ENCODE results near the gene NFE2L3. TPM values are rescaled to one million over a fixed set of nuclear protein-coding genes. Genes with fewer than 3 reads are reported as not detected.
"Not testable (repeated sequence)": the region's sequence is repeated elsewhere in the genome, so short reads cannot be mapped to it uniquely, and the experiment has no call there.

The NFE2L3 gene
- total and polyA plus RNA-seq, 2 experiments from 2014 or later = 6.5 to 10.0 TPM

DNA sequence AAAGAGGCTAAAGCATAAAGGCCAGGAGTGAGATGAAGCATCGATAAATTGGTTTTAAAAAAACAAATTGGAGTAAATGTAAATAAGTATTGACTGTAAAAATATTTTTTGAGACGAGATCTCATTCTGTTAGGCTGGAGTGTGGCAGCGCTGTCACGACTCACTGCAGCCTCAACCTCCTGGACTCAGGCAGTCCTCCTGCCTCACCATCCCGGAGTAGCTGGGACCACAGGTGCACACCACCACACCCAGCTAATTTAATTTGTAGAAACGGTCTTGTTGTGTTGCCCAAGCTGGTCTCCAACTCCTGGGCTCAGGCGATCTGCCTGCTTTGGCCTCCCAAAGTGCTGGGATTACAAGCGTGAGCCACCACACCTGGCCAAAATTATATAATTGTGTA is 30.7 kb downstream of the NFE2L3 start:
- H3K9me3 ChIP-seq (ENCODE audit: low read depth) = no peaks in the 10 kb centered on the region
- no peaks in the 10 kb centered on the region for H3K27me3 ChIP-seq
- H3K79me2 ChIP-seq = no peaks in the 10 kb centered on the region
- no peak overlapping the region for H3K27ac ChIP-seq
- no peak for DNase-seq (ENCODE audit: low spot score)
- TF ChIP-seq, protein P1, sequence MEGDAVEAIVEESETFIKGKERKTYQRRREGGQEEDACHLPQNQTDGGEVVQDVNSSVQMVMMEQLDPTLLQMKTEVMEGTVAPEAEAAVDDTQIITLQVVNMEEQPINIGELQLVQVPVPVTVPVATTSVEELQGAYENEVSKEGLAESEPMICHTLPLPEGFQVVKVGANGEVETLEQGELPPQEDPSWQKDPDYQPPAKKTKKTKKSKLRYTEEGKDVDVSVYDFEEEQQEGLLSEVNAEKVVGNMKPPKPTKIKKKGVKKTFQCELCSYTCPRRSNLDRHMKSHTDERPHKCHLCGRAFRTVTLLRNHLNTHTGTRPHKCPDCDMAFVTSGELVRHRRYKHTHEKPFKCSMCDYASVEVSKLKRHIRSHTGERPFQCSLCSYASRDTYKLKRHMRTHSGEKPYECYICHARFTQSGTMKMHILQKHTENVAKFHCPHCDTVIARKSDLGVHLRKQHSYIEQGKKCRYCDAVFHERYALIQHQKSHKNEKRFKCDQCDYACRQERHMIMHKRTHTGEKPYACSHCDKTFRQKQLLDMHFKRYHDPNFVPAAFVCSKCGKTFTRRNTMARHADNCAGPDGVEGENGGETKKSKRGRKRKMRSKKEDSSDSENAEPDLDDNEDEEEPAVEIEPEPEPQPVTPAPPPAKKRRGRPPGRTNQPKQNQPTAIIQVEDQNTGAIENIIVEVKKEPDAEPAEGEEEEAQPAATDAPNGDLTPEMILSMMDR (IDR thresholded peaks at IDR 0.05; ENCODE audit: poor library complexity) = no peak
- TF ChIP-seq EZH2phosphoT487 (IDR thresholded peaks at IDR 0.05; ENCODE audit: low read depth, severe bottlenecking, unreplicated experiment) (no peak), EZH2 (IDR thresholded peaks at IDR 0.05; ENCODE audit: borderline replicate concordance) (no peak)
- no peak overlapping the region for H2AFZ ChIP-seq
- WGBS (ENCODE audit: low lambda C conversion rate, missing lambda C conversion rate) = 88% methylated on average over 8 of the region's 8 CpGs
- H3K4me1 ChIP-seq (ENCODE audit: insufficient read depth) = peaks cover 8% of the 10 kb centered on the region
- H3K4me3 ChIP-seq = no peak overlapping the region
- no peaks in the 10 kb centered on the region for H3K36me3 ChIP-seq (replicated peaks; ENCODE audit: insufficient read depth, low read depth)
- H4K20me1 ChIP-seq (ENCODE audit: insufficient read depth, poor library complexity, severe bottlenecking) = peaks cover 4% of the 10 kb centered on the region
- H3K9me2 ChIP-seq (replicated peaks; ENCODE audit: insufficient read depth) = no peaks in the 10 kb centered on the region
- H3K4me2 ChIP-seq = no peak overlapping the region

DNA sequence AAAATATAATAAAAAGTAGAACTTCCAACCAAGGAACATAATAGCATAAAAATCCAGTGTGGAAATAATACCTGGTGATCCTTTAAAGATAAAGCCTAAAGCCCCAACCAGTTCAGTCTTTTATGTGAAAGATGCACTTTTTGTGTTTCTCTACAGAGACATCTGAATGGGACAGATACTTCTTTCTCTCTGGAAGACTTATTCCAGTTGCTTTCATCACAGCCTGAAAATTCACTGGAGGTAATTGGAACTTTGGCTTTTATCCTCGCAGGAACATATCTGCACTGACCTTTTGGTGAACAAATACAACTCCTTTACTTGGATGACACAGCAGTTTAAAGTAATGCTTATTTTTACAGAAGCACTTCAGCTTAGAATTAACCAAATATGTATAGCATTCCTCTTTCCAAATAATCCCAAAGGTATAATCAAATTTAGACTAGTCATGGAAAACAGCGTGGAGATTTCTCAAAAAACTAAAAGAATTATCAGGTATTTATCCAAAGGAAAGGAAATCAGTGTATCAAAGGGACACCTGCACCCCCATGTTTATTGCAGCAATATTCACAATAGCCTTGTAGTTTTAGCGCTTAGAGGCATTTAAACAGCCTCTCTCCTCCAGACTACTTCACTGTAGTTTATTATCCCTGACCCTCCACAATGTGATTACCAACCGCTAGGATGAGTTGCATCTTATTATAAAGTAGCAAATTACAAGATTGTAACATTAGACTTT is 31.7 kb downstream of the NFE2L3 start:
- no peaks in the 10 kb centered on the region for H3K79me2 ChIP-seq
- no peaks in the 10 kb centered on the region for H3K36me3 ChIP-seq (replicated peaks; ENCODE audit: insufficient read depth, low read depth)
- H2AFZ ChIP-seq = no peak overlapping the region
- H4K20me1 ChIP-seq (ENCODE audit: insufficient read depth, poor library complexity, severe bottlenecking) = peaks cover 14% of the 10 kb centered on the region
- WGBS (ENCODE audit: low lambda C conversion rate, missing lambda C conversion rate) = 76% methylated on average over 4 of the region's 4 CpGs
- no peaks in the 10 kb centered on the region for H3K9me3 ChIP-seq (ENCODE audit: low read depth)
- TF ChIP-seq, protein P1 (IDR thresholded peaks at IDR 0.05; ENCODE audit: poor library complexity) = no peak
- TF ChIP-seq EZH2 (IDR thresholded peaks at IDR 0.05; ENCODE audit: borderline replicate concordance) (no peak), EZH2phosphoT487 (IDR thresholded peaks at IDR 0.05; ENCODE audit: low read depth, severe bottlenecking, unreplicated experiment) (no peak)
- peak overlapping the region; percentile 39 for H3K27ac ChIP-seq
- no peaks in the 10 kb centered on the region for H3K9me2 ChIP-seq (replicated peaks; ENCODE audit: insufficient read depth)
- H3K4me3 ChIP-seq = no peak overlapping the region
- peaks cover 8% of the 10 kb centered on the region for H3K4me1 ChIP-seq (ENCODE audit: insufficient read depth)
- no peak for DNase-seq (ENCODE audit: low spot score)
- H3K27me3 ChIP-seq = no peaks in the 10 kb centered on the region
- no peak overlapping the region for H3K4me2 ChIP-seq

DNA sequence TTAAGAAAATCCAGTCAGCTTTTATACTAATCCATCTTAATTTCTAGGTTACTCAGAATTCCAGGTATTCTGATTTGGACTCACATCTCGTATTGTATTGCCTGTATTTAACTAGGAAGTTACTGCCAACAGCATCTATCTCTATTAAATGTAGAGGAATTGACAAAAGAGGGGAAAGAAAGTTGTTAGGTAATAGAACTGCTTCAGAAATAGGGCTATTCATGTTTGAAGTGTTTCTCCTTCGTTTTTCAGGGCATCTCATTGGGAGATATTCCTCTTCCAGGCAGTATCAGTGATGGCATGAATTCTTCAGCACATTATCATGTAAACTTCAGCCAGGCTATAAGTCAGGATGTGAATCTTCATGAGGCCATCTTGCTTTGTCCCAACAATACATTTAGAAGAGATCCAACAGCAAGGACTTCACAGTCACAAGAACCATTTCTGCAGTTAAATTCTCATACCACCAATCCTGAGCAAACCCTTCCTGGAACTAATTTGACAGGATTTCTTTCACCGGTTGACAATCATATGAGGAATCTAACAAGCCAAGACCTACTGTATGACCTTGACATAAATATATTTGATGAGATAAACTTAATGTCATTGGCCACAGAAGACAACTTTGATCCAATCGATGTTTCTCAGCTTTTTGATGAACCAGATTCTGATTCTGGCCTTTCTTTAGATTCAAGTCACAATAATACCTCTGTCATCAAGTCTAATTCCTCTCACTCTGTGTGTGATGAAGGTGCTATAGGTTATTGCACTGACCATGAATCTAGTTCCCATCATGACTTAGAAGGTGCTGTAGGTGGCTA is 32.5 kb downstream of the NFE2L3 start:
- Histone ChIP-seq H4K20me1 (ENCODE audit: insufficient read depth, poor library complexity, severe bottlenecking) (peaks cover 22% of the 10 kb centered on the region), H3K27ac (peak overlapping the region; percentile 39)
- H3K9me3 ChIP-seq (ENCODE audit: low read depth); H3K9me2 ChIP-seq (replicated peaks; ENCODE audit: insufficient read depth); H2AFZ ChIP-seq; H3K4me1 ChIP-seq (ENCODE audit: insufficient read depth); H3K79me2 ChIP-seq; H3K4me3 ChIP-seq; H3K27me3 ChIP-seq; H3K4me2 ChIP-seq; DNase-seq (ENCODE audit: low spot score); H3K36me3 ChIP-seq (replicated peaks; ENCODE audit: insufficient read depth, low read depth): not testable (repeated sequence)
- WGBS (ENCODE audit: low lambda C conversion rate, missing lambda C conversion rate) = 78% methylated on average over 4 of the region's 4 CpGs

All from hepatocyte (in vitro differentiated cells).